OCI-LY1 (cell line): ENCODE measurements around the gene LRRC8E.
"Not testable (repeated sequence)": the region's sequence is repeated elsewhere in the genome, so short reads cannot be mapped to it uniquely, and the experiment has no call there.

Source experiments
- H2AFZ ChIP-seq: fragments of 200-600 bp; sonication (generic), shearing (Covaris generic); 2 replicates; pipeline ENCODE4 v1.6.0; 2014; ENCODE audit warnings: antibody characterized with exemption, mild to moderate bottlenecking, low read length
- H3F3A ChIP-seq: fragments of 200-600 bp; sonication (generic), shearing (Covaris generic); 2 replicates; pipeline ENCODE4 v1.6.0; 2014; ENCODE audit warnings: mild to moderate bottlenecking, antibody characterized with exemption, low read length, moderate library complexity; ENCODE audit not compliant: insufficient read depth
- H3K27ac ChIP-seq: fragments of 200-600 bp; sonication (generic); 2 replicates; pipeline ENCODE4 v1.5.1; 2014; ENCODE audit warnings: low read length, mixed run types, mild to moderate bottlenecking, low read depth; ENCODE audit not compliant: poor library complexity, severe bottlenecking
- H3K27me3 ChIP-seq: fragments of 200-600 bp; sonication (generic); 2 replicates; pipeline ENCODE4 v1.6.0; 2014; ENCODE audit warnings: antibody characterized with exemption, mild to moderate bottlenecking, low read length, moderate library complexity; ENCODE audit not compliant: insufficient read depth
- H3K36me3 ChIP-seq: fragments of 200-600 bp; sonication (generic); 2 replicates; pipeline ENCODE4 v1.6.1; 2014; ENCODE audit warnings: mild to moderate bottlenecking, antibody characterized with exemption, low read length, moderate library complexity, mixed read lengths; ENCODE audit not compliant: insufficient read depth
- H3K4me1 ChIP-seq: fragments of 200-600 bp; sonication (generic); 2 replicates; pipeline ENCODE4 v1.5.1; 2014; ENCODE audit warnings: mild to moderate bottlenecking, low read length, moderate library complexity; ENCODE audit not compliant: insufficient read depth, severe bottlenecking
- H3K4me2 ChIP-seq: fragments of 200-600 bp; sonication (generic), shearing (Covaris generic); 2 replicates; pipeline ENCODE4 v1.6.1; 2014; ENCODE audit warnings: low read length
- H3K4me3 ChIP-seq: fragments of 200-600 bp; sonication (generic); 2 replicates; pipeline ENCODE4 v1.5.1; 2014; ENCODE audit warnings: low read length, low read depth, mild to moderate bottlenecking, mixed read lengths; ENCODE audit not compliant: poor library complexity, severe bottlenecking
- H3K79me2 ChIP-seq: fragments of 200-600 bp; shearing (Covaris generic); 2 replicates; pipeline ENCODE4 v1.6.1; 2016; ENCODE audit warnings: mixed run types, low read length, mixed read lengths; ENCODE audit not compliant: insufficient read depth
- H3K9ac ChIP-seq: fragments of 200-600 bp; sonication (generic), shearing (Covaris generic); 2 replicates; pipeline ENCODE4 v1.6.1; 2014; ENCODE audit warnings: mild to moderate bottlenecking, low read length, mixed read lengths
- H3K9me2 ChIP-seq: fragments of 200-600 bp; sonication (generic), shearing (Covaris generic); 2 replicates; pipeline ENCODE4 v1.6.1; 2014; ENCODE audit warnings: low read depth, mild to moderate bottlenecking, low read length, mixed read lengths
- H3K9me3 ChIP-seq: fragments of 200-600 bp; shearing (Covaris generic); 2 replicates; pipeline ENCODE4 v1.6.1; 2014; ENCODE audit warnings: low read length, mixed read lengths
- H4K20me1 ChIP-seq: fragments of 200-600 bp; sonication (generic), shearing (Covaris generic); 2 replicates; pipeline ENCODE4 v1.6.0; 2016; ENCODE audit warnings: mild to moderate bottlenecking, low read length; ENCODE audit not compliant: insufficient read depth
- CTCF ChIP-seq: fragments of 200-600 bp; sonication (generic), shearing (Covaris generic); IDR thresholded peaks from 2 replicates; pipeline ENCODE4 v1.5.1; 2017; ENCODE audit warnings: mild to moderate bottlenecking, antibody characterized with exemption, low read length, moderate library complexity, mixed read lengths
- EZH2 ChIP-seq: fragments of 200-600 bp; sonication (generic), shearing (Covaris generic); IDR thresholded peaks from 2 replicates; pipeline ENCODE4 v1.8.0; 2017; ENCODE audit warnings: borderline replicate concordance, mixed run types, mild to moderate bottlenecking, antibody characterized with exemption, low read length, moderate library complexity, mixed read lengths

The LRRC8E gene

GRCh38 chr19:7887408-7888144, 734 bp upstream of the LRRC8E start:
- Histone ChIP-seq H3K27me3 (no peaks in the 10 kb centered on the region), H4K20me1 (no peaks in the 10 kb centered on the region), H3K79me2 (no peaks in the 10 kb centered on the region), H3K9me3 (no peaks in the 10 kb centered on the region), H3K27ac (no peak overlapping the region), H2AFZ (no peak overlapping the region), H3K4me3 (no peak overlapping the region), H3F3A (no peaks in the 10 kb centered on the region), H3K4me2 (no peak overlapping the region), H3K4me1 (no peaks in the 10 kb centered on the region), H3K9me2 (no peaks in the 10 kb centered on the region), H3K9ac (no peak overlapping the region), H3K36me3 (no peaks in the 10 kb centered on the region)
- TF ChIP-seq EZH2 (no peak), CTCF (no peak)

- no peaks in the 10 kb centered on the region for H3K4me1 ChIP-seq
- no peak overlapping the region for H3K4me2 ChIP-seq
- H3K9ac ChIP-seq = no peak overlapping the region
- no peaks in the 10 kb centered on the region for H4K20me1 ChIP-seq
- TF ChIP-seq EZH2 (no peak), CTCF (no peak)
- H3K9me3 ChIP-seq = no peaks in the 10 kb centered on the region
- no peaks in the 10 kb centered on the region for H3K36me3 ChIP-seq
- no peaks in the 10 kb centered on the region for H3K27me3 ChIP-seq
- no peaks in the 10 kb centered on the region for H3K79me2 ChIP-seq
- H3F3A ChIP-seq = no peaks in the 10 kb centered on the region
- no peak overlapping the region for H3K27ac ChIP-seq
- no peaks in the 10 kb centered on the region for H3K9me2 ChIP-seq
- H2AFZ ChIP-seq = no peak overlapping the region
- H3K4me3 ChIP-seq = no peak overlapping the region
These were observed 512 bp downstream of the LRRC8E start for GRCh38 chr19:7888826-7889217.

DNA sequence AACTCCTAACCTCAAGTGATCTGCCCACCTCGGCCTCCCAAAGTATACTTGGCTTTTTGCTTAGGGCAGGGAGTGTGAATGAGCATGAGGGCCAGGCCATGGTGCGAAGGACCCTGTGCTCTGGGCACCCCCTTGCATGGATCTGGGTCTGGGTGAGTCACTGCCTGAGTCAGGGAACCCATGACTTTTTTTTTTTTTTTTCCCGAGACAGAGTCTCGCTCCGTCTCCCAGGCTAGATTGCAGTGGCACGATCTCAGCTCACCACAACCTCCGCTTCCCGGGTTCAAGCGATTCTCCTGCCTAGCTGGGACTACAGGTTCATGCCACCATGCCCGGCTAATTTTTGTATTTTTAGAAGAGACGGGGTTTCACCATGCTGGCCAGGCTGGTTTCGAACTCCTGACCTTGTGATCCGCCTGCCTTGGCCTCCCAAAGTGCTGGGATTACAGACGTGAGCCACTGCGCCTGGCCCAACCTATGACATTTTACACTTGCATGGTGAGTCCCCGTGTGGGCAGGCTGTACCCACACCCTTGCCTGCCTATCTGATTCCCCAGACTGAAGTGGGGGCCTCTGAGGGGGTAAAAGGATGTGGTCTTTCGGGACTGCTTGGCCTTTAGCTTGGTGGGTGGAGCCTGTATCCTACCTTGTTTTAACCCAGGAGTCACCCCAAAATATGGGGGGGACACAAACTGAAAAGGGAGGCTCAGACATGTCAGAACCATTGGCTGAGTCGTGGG, 5.2 kb downstream of the LRRC8E start:
- H3K4me1 ChIP-seq, H3K79me2 ChIP-seq, H4K20me1 ChIP-seq, H3K4me3 ChIP-seq, H3K9me2 ChIP-seq, H3K27ac ChIP-seq, H3K9ac ChIP-seq, H3K9me3 ChIP-seq, H2AFZ ChIP-seq, H3K36me3 ChIP-seq, H3K27me3 ChIP-seq, H3K4me2 ChIP-seq, H3F3A ChIP-seq: not testable (repeated sequence)
